Epithelial cell of prostate (primary cell): ENCODE data around the gene CUL5.
"Not testable (repeated sequence)": the region's sequence is repeated elsewhere in the genome, so short reads cannot be mapped to it uniquely, and the experiment has no call there.

Experiments used
- DNase-seq: peaks from one replicate; pipeline ENCODE4 v3.0.0-alpha.2; 2011; ENCODE audit warnings: low read depth, low spot score
- H3K27ac ChIP-seq: fragments of 450-650 bp; 2 replicates; pipeline ENCODE4 v1.5.1; 2017; ENCODE audit warnings: mild to moderate bottlenecking

Gene CUL5

GRCh38 chr11:108101090-108101775 lies 92.5 kb downstream of the CUL5 start:
- no peak overlapping the region for H3K27ac ChIP-seq
- no peak for DNase-seq

- no peak for DNase-seq
- no peak overlapping the region for H3K27ac ChIP-seq
Measured at GRCh38 chr11:108111126-108111525, 102.4 kb downstream of the CUL5 start.

GRCh38 chr11:108112057-108112456 lies 103.4 kb downstream of the CUL5 start:
- H3K27ac ChIP-seq: no peak overlapping the region
- DNase-seq: no peak

- peak overlapping the region; percentile 32 for H3K27ac ChIP-seq
Measured at GRCh38 chr11:108115500-108116140, 106.9 kb downstream of the CUL5 start.

GRCh38 chr11:108117746-108118371 lies 109.2 kb downstream of the CUL5 start:
- DNase-seq: no peak
- no peak overlapping the region for H3K27ac ChIP-seq

More at GRCh38 chr11:108115500-108116140, 106.9 kb downstream of the CUL5 start:
- peak; percentile 57 for DNase-seq

GRCh38 chr11:108120936-108121273 lies 112.2 kb downstream of the CUL5 start:
- H3K27ac ChIP-seq: not testable (repeated sequence)

GRCh38 chr11:108121274-108122155 lies 112.8 kb downstream of the CUL5 start, which contains the start of gene ACAT1:
ACAT1 (plus strand) TSS chr11:108121567; CDS start chr11:108121607, 40 bp downstream.
- DNase-seq: peak; percentile 39
- no peak within 1 kb of the TSS for H3K27ac ChIP-seq

More at GRCh38 chr11:108120936-108121273, 112.2 kb downstream of the CUL5 start:
- DNase-seq: not testable (repeated sequence)

- DNase-seq: no peak
- H3K27ac ChIP-seq: no peak overlapping the region
Measured at GRCh38 chr11:108122166-108122628, 113.5 kb downstream of the CUL5 start.

- H3K27ac ChIP-seq: no peak overlapping the region
- no peak for DNase-seq
Measured at GRCh38 chr11:108125096-108125495, 116.4 kb downstream of the CUL5 start.

GRCh38 chr11:108128772-108129171 lies 120.1 kb downstream of the CUL5 start:
- DNase-seq: no peak
- H3K27ac ChIP-seq: no peak overlapping the region

- DNase-seq: no peak
Measured at GRCh38 chr11:108131993-108132392, 123.3 kb downstream of the CUL5 start.

GRCh38 chr11:108132993-108133538 lies 124.4 kb downstream of the CUL5 start:
- DNase-seq, H3K27ac ChIP-seq: not testable (repeated sequence)

More at GRCh38 chr11:108131993-108132392, 123.3 kb downstream of the CUL5 start:
- H3K27ac ChIP-seq: no peak overlapping the region

GRCh38 chr11:108135845-108136544 lies 127.3 kb downstream of the CUL5 start:
- no peak for DNase-seq
- no peak overlapping the region for H3K27ac ChIP-seq

GRCh38 chr11:108137212-108137611 lies 128.5 kb downstream of the CUL5 start:
- DNase-seq: no peak
- no peak overlapping the region for H3K27ac ChIP-seq

- H3K27ac ChIP-seq: no peak overlapping the region
- no peak for DNase-seq
Measured at GRCh38 chr11:108142304-108142703, 133.6 kb downstream of the CUL5 start.

GRCh38 chr11:108144615-108145014 lies 135.9 kb downstream of the CUL5 start:
- no peak overlapping the region for H3K27ac ChIP-seq
- no peak for DNase-seq

- DNase-seq: no peak
- no peak overlapping the region for H3K27ac ChIP-seq
Measured at GRCh38 chr11:108147150-108147549, 138.5 kb downstream of the CUL5 start.

GRCh38 chr11:108148556-108148955 lies 139.9 kb downstream of the CUL5 start:
- no peak overlapping the region for H3K27ac ChIP-seq
- DNase-seq: no peak

GRCh38 chr11:108154591-108154990 lies 145.9 kb downstream of the CUL5 start:
- H3K27ac ChIP-seq: no peak overlapping the region
- no peak for DNase-seq
